HG03439 (cell line): ENCODE data around the gene FGF22.
"Not testable (repeated sequence)": the region's sequence is repeated elsewhere in the genome, so short reads cannot be mapped to it uniquely, and the experiment has no call there.

Source experiments
- ATAC-seq: cut with Tn5 transposase; IDR thresholded peaks from one replicate; pipeline ENCODE4 v1.9.1; 2021; ENCODE audit warnings: mild to moderate bottlenecking, moderate library complexity; ENCODE audit not compliant: unreplicated experiment

The FGF22 gene

DNA sequence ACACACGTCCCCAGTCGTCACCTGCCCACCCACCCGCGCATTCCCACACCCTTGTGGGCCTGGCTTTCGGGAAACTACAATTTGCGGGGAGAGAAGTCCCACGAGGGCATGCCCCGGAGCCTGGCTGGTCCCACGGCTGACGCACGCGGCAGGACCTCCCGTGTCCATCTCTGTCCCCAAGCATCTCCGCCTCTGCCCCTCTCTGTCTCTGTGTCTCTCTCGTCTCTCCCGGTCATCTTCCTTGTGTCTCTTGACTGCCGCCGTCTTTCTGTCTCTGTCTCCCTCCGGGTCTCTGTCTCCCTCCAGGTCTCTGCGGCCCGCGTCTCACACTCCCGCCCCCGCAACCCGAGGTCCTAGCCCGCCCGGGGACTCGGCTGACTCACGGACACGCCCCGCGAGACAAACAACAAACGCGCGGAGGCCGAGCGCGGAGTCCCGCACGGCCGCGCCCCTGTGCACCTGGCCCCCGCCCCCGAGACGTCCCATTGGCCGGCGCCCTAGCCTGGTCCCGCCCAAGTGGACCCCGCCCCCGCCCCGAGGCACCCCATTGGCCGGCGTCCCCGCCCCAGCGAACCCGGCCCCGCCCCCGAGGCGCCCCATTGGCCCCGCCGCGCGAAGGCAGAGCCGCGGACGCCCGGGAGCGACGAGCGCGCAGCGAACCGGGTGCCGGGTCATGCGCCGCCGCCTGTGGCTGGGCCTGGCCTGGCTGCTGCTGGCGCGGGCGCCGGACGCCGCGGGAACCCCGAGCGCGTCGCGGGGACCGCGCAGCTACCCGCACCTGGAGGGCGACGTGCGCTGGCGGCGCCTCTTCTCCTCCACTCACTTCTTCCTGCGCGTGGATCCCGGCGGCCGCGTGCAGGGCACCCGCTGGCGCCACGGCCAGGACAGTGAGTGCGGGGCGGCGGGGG, at the start of gene FGF22:
Gene FGF22, plus strand, starts transcription at position 627 of the 908 bp plus-strand sequence. Its CDS starts 47 bp downstream, at position 674.
- peak; percentile 40 for ATAC-seq

DNA sequence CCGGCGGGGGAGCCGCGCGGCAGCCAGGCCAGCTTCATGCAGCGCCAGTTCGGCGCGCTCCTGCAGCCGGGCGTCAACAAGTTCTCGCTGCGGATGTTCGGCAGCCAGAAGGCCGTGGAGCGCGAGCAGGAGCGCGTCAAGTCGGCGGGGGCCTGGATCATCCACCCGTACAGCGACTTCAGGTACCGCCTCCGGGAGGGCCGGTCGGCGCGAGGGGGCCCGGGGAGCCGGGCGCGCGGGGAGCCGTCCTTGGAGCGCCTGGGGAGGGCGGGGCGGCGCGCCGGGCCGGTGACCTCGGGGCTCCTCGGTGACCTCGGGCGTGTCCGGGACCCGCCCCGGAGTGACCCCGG, 49.3 kb upstream of the FGF22 start:
- no peak for ATAC-seq

DNA sequence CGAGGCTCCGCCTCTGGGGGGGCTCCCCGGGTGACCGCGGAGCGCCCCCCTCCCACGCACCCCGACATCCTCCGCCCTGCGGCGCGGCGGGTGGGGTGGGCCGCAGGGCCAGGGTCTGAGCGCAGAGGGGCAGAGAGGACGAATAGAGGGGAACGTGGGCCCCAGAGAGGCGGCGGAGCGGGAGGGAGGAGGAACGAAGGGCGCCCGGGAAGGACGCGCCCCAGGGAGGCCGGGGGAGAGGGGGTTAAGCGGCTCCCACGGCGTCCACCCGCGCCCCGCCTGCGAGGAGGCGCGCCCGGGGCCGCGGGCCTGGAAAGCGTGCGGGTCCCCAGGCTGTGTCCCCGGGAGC, 49.0 kb upstream of the FGF22 start:
- no peak for ATAC-seq

DNA sequence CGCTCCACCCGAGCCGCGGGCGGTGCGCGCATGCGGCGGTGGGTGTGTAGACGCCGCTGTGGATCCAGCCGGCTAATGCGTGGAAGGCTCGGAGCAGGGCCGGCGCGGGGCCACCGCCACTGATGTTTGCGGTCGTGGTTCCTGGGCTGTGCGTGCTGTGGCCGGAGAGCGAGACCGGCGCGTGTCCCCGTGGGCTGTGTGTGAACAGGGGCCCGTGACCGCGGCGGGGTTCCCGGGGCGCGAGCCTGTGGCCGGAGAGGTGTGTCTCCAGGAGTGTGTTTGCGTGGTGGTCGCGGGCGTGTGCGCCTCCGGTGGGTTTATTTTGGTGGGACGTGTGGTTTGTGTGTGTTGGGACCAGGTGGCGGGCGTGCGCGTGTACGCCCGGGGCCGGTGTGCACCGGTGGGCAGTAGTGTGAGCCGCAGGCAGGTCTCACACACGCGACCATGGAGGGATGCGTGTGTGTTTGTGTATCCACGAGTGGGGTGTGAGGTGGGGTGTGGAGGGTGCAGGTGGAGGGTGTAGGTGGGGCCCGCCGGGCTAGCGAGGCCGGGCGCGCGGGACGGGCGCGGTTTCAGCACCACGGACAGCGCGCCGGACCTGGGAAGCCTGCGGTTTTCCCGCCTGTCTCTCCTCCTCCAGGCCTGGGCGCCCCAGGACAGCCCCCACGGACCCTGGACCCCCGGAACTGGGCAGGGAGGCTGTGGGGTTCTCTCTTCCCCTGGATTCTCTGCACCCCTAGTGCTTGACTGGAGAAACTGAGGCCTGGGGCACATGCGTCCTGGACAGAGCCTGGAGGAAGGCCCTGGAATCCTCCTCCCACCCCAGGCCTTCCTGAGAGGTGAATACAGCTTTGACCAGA, 48.4 kb upstream of the FGF22 start:
- ATAC-seq, result no peak

DNA sequence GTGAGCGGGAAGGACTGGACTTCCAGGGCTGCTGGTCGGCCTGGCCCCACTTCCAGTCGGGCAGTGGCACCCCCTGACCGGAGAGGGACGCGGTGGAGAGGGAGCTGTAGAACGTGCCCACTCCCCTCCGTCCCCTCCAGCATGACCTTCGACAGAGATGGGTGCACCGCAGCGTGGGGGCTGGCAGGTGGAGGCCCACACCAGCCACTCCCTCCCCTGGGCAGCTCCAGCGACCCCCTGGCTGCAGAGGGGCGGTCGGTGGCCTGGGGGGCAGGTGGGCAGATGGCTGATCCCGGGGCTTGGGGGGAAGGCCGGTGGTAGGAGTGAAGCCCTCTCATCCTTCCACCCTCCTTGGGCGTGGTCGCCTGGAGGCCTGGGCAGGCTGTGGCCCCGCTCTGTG, 47.6 kb upstream of the FGF22 start:
- ATAC-seq, result no peak

DNA sequence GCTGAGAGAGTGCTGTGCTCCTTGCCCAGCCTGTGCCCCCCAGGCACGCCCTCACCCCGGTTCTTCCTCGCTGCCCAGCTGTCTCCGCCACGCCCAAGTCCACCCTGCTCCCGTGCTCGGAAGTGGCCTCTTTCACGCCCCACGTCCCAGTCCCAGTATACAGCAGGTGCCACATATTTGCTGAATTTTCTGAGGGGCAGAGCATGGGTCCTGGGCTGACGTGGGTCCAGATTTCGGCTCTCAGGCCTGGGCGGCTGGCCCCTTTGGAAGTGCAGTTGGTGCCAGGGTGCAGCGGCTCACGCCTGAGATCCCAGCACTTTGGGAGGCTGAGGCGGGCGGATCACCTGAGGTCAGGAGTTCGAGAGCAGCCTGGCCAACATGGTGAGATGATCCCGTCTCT, 46.6 kb upstream of the FGF22 start:
- ATAC-seq, result no peak

DNA sequence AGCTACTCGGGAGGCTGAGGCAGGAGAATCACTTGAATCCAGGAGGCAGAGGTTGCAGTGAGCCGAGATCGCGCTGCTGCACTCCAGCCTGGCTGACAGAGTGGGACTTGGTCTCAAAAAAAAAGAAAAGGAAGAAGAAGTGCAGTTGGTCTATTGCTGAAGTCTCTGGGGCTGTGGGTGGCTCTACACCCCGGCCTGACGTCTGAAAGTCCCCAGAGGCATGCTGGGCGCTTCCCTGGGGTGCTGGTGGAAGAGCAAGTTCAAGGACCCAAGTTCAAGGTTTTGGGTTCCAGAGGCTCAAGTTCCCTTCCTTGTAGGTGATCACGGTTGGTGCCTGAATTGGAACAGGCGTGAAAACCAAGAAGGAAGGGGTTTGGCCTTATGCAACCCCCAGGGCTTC, 46.2 kb upstream of the FGF22 start:
- no peak for ATAC-seq

DNA sequence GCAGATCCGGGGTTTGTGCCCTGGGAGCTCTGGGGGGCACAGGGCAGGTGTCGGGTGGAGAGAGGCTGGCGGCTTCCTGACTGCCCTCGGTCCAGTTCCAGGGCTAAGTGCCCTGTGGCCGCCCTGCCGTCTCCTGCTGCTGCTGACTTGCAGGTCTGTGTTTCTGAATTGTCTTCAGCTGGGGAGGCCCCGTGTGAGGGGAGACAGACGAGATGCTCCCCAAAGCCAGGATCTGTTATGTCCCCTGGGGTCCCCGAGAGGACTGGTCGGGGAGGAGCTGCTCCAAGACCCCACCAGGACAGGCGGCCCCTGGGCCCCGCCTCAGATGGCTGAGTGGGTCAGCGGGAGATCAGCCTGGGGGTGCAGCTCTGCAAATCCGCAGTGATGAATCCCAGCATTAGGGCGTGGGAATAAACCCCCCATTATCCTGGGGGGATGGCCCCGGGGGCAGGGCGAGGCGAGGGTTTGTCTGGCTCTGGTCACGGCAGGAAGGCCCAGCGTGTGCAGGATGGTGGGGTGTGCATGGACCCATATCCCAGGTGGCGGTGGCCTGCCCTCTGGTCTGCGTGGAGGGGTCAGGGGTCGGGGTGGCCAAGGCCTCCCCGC, 45.3 kb upstream of the FGF22 start:
- no peak for ATAC-seq

DNA sequence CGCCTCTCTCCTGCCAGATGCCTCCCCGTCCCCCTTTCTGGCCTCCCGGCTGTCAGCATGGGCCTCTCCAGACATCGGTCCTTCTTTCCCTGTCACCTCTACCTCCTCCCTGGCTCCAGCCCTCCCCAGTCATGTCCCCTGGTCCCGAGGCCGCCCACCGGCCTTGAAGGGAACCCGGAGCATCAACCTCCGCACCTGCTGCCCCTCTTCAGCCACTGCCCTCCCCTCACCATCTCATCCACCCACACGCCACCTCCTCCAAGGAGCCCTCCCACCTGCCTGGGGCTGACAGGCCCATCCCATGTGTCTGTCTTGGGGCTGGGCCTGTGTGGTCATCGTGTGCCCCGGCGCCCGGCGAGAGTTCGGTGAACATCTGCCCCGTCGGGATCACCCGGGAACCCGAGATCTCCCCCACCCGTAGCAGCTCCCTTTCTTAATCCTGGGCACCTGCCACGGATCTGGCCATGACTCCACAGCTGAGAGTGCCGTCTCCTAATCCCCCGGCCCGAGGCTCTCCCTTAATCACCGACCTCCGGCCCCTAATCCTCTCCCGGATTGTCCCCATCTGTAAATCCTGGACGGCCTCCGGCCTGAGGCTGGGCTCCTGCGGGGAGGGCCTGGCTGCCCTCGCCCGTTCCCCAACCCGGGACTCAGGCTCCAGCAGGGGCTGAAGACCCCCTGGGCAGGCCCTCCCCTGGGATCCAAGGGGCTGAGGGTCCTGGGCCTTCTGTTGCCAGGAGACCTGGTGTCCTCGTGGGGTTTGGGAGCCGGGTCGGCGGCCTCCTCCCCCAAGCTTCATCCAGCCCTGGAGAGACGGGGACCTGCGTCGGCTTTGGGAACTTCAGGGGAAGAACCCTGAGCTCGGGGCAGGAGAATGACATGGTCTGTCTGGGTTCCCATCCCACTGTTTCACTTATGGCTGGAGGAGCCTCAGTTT, 44.1 kb upstream of the FGF22 start:
- ATAC-seq, result no peak

DNA sequence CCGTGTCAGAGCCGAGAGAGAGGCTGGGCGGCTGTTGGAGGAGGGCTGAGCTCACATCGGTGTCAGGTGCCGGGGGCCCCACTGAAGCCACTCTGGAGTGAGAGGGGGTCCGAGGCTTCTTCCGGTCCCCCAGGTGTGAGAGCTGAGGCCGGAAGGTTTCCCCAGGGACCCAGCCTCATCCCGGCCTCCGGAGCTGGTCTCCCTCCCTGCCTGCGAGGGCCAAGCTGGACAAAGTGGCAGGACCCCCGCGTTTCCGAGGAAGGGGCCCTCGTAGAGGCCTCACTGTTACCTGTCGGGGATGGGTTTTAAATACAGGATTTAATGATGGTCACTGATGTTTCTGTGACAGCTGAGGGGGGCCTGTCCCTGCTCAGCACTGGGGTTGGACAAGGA, 43.4 kb upstream of the FGF22 start:
- no peak for ATAC-seq

DNA sequence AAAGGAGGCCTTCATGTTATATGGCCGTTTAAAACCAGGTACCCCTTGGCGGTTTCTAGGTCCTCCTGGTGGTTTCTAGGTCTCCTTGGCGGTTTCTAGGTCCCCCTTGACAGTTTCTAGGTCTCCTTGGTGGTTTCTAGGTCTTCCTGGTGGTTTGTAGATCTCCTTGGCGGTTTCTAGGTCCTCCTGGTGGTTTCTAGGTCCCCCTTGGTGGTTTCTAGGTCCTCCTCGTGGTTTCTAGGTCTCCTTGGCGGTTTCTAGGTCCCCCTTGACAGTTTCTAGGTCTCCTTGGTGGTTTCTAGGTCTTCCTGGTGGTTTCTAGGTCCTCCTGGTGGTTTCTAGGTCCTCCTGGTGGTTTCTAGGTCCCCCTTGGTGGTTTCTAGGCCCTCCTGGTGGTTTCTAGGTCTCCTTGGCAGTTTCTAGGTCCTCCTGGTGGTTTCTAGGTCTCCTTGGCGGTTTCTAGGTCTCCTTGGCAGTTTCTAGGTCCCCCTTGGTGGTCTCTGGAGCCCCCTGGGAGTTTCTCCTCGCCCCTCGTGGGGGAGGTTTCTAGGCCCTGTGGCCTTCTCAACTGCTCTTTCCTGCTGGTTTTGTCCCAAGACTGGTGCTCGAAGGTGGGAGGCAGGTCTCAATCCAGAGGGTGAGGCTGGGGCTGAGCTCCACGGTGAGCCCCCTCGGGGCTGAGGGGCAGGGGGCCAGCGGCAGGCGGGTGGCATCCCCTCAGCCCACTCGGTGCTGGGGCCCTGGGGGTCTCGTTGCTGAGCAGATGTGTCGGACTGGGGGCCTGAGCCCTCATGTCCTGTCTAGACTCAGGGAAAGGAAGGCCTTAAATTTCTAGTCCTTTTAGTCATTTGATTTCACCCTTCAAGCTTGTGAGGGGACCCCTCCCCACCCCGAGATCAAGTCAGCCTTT, 42.0 kb upstream of the FGF22 start:
- ATAC-seq, result no peak

DNA sequence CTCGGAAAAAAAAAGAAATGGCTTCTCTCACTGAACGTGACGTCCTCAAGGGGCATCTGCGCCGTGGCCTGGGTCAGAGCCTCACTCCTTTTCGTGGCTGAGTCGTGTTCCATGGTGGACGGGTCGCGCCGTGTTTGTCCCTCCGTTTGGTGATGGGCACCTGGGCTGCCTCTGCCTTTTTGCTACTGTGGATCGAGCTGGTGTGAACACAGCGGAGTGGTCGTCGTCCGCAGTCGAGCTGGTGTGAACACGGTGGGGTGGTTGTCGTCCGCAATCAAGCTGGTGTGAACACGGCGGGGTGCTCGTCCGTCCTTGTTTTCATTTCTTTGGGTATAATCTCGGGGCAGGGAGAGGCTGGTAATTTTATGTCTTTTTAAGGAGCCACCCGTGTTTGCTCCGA, 38.4 kb upstream of the FGF22 start:
- no peak for ATAC-seq

DNA sequence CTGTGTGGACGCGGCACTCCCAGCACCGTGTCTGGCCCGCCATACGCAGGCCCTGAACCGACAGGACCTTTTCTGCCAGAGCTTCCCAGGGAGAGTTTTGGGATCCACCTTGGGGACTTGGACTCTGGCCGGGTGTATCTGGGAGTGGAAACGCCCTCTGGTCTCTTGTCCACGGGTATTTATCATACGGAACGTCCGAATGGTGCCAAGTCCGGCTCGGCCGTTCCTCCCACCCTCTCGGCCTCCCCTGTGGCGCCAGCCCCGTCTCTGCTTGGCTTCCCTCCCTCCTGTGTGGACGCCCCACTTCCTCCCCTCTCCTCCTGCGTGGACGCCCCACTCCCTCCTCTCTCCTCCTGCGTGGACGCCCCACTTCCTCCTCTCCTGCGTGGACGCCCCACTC, 37.9 kb upstream of the FGF22 start:
- no peak for ATAC-seq

DNA sequence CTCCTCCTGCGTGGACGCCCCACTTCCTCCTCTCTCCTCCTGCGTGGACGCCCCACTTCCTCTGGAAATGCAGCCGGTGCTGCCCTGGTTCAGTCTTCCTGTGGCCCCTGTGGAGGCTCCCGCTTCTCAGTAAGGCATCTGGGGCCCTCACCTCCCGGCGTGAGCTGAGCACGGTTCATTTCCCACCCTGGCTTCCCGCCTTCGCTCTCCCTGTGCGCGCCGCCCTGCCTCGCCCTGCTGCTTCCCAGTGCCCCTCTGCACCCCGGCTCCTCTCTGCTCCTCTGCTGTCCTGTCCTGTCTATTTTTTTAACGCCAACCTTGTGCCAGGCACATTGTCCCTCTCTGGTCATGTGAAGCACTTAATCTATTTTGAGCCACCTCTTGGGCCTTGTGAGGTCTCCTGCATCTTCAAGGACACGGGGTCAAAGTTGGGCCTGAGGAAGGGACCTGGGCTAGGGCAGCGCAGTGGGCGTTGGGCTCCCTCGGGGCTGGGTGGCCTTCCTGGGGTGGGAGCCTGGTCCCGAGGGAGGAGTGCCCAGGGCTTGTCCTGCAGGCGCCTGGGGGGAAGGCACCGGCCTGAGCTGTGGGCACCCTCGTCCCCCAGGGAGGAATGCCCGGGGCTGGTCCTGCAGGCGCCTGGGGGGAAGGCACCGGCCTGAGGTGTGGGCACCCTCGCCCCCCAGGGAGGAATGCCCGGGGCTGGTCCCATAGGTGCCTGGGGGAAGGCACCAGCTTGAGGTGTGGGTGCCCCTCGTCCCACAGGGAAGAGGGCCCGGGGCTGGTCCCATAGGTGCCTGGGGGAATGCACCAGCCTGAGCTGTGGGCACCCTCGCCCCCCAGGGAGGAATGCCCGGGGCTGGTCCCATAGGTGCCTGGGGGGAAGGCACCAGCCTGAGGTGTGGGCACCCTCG, 37.0 kb upstream of the FGF22 start:
- no peak for ATAC-seq

DNA sequence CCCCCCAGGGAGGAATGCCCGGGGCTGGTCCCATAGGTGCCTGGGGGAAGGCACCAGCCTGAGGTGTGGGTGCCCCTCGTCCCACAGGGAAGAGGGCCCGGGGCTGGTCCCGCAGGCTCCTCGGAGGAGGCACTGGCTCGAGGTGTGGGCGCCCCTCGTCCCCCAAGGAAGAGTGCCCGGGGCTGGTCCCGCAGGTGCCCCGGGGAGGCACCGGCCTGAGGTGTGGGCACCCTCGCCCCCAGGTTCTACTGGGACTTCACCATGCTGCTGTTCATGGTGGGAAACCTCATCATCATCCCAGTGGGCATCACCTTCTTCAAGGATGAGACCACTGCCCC, 36.4 kb upstream of the FGF22 start:
- ATAC-seq, result not testable (repeated sequence)

DNA sequence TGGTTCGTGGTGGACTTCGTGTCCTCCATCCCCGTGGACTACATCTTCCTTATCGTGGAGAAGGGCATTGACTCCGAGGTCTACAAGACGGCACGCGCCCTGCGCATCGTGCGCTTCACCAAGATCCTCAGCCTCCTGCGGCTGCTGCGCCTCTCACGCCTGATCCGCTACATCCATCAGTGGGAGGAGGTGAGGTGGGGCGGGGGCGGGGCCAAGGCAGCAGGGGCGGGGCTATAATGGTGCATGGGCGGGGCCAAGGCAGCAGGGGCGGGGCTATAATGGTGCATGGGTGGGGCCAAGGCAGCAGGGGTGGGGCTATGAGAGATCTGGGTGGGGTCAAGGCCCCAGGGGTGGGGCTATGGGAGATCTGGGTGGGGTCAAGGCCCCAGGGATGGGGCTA, 35.9 kb upstream of the FGF22 start:
- not testable (repeated sequence) for ATAC-seq

DNA sequence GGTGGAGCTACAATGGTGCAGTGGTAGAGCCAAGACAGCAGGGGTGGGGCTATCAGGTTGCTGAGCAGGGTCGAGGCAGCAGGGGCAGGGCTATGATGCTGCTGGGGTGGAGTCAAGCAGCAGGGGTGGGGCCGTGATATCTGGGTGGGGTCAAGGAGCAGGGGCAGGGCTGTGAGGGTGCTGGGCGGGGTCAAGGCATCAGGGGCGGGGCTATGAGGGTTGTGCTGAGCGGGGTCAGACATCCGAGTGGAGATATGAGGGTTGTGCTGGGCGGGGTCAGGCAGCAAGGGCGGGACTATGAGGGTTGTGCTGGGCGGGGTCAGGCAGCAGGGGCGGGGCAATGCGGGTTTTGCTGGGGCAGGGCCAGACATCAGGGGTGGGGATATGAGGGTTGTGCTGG, 35.3 kb upstream of the FGF22 start:
- ATAC-seq, result no peak

DNA sequence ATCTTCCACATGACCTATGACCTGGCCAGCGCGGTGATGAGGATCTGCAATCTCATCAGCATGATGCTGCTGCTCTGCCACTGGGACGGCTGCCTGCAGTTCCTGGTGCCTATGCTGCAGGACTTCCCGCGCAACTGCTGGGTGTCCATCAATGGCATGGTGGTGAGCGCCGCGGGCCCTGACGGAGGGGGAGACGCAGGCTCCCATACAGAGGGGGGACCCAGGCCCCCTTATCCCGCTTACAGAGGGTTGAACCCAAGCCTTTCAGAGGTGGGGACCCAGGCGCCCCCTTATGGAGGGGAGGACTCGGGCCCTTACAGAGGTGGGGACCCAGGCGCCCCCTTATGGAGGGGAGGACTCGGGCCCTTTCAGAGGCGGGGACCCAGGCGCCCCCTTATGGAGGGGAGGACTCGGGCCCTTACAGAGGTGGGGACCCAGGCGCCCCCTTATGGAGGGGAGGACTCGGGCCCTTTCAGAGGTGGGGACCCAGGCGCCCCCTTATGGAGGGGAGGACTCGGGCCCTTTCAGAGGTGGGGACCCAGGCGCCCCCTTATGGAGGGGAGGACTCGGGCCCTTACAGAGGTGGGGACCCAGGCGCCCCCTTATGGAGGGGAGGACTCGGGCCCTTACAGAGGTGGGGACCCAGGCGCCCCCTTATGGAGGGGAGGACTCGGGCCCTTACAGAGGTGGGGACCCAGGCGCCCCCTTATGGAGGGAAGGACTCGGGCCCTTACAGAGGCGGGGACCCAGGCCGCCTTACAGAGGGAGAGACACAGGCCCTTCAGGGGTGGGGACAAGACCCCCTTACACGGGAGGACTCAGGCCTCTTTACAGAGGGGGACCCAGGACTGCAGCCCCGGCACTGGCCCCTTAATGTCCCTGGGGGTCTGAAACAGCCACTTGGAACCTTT, 34.4 kb upstream of the FGF22 start:
- not testable (repeated sequence) for ATAC-seq
